Measurements from ENCODE around the gene SHISAL2A. TPM values are rescaled to one million over a fixed set of nuclear protein-coding genes. Genes with fewer than 3 reads are reported as not detected.
A peak's percentile ranks its signal among the peaks of the same experiment; 100 is the strongest.

Gene SHISAL2A
- total RNA-seq (2016; rRNA removed; fragmentation: Illumina TruSeq; extraction: Trizol): not detected in 2 replicates
- total RNA-seq (2016; cell fraction: cytosol; rRNA removed; fragmentation: Illumina TruSeq; extraction: Trizol; ENCODE audit: low read depth): not detected in 2 replicates
- total RNA-seq (2016; cell fraction: insoluble cytoplasmic fraction; rRNA removed; fragmentation: Illumina TruSeq; extraction: Trizol): not detected in 2 replicates
- total RNA-seq (2016; cell fraction: membrane; rRNA removed; fragmentation: Illumina TruSeq; extraction: Trizol): not detected in 2 replicates
- not detected in 2 replicates for total RNA-seq (2016; cell fraction: nucleus; rRNA removed; fragmentation: Illumina TruSeq; extraction: Trizol)
- polyA plus RNA-seq (2011; rRNA removed): not detected in 2 replicates
- not detected in 2 replicates for polyA plus RNA-seq (2011; cell fraction: cytosol; rRNA removed)
- not detected in 2 replicates for polyA plus RNA-seq (2011; cell fraction: nucleus; rRNA removed)
- not detected in 2 replicates for polyA plus RNA-seq (2012)
- polyA plus RNA-seq (2016; cell fraction: cytosol; fragmentation: Illumina TruSeq; extraction: Trizol; ENCODE audit: low read depth): not detected in 2 replicates
- not detected in 2 replicates for polyA plus RNA-seq (2016; cell fraction: insoluble cytoplasmic fraction; fragmentation: Illumina TruSeq; extraction: Trizol; ENCODE audit: low read depth)
- not detected in 2 replicates for polyA plus RNA-seq (2016; cell fraction: membrane; fragmentation: Illumina TruSeq; extraction: Trizol; ENCODE audit: low read depth)
- not detected in 2 replicates for polyA plus RNA-seq (2016; cell fraction: nucleus; fragmentation: Illumina TruSeq; extraction: Trizol; ENCODE audit: insufficient read depth, low read depth)
- not detected in 2 replicates for polyA minus RNA-seq (2011; rRNA and poly(A)+ RNA removed; ENCODE audit: low replicate concordance)
- not detected in 2 replicates for polyA minus RNA-seq (2011; cell fraction: cytosol; rRNA and poly(A)+ RNA removed)
- polyA minus RNA-seq (2011; cell fraction: nucleus; rRNA and poly(A)+ RNA removed): not detected in 2 replicates
- Bru-seq, nascent RNA: percentile 18 among the genes with signal in this experiment
- percentile 13 among the genes with signal in this experiment for BruChase-seq, experiment 1, labeled RNA remaining after a 6-hour chase
- percentile 11 among the genes with signal in this experiment for BruChase-seq, experiment 2, labeled RNA remaining after a 2-hour chase
- long read RNA-seq, experiment 1: 0 reads
- long read RNA-seq, experiment 2: 0 reads

GRCh38 chr1:52632732-52633290 is at the start of gene SHISAL2A:
SHISAL2A (plus strand) TSS chr1:52633168; CDS start chr1:52633494, 326 bp downstream.
- intact Hi-C loops (cut with micrococcal nuclease; ENCODE audit: unreplicated experiment): no loop called here
- Histone ChIP-seq H3K27ac (ENCODE audit: extremely low read length, insufficient read depth, low read length) (no peak within 1 kb of the TSS), H3K9me3 (ENCODE audit: low read length) (no peaks in the 10 kb centered on the region), H3K36me3 (replicated peaks in 1 of 2; ENCODE audit: control insufficient read depth in 1 of 2, insufficient read depth in 2 of 2, low read length in 2 of 2) (no peaks in the 10 kb centered on the region), H4K20me1 (ENCODE audit: insufficient read depth, low read length) (no peaks in the 10 kb centered on the region), H3K27me3 (ENCODE audit: control insufficient read depth in 1 of 2, insufficient read depth in 2 of 2, low read length in 2 of 2) (peaks cover 2 to 7% of the 10 kb centered on the region in 2 experiments; a peak in 2 of 5 replicates), H3K79me2 (ENCODE audit: insufficient read depth, low read length) (no peaks in the 10 kb centered on the region), H2AFZ (ENCODE audit: low read length) (no peak within 1 kb of the TSS), H3K4me3 (replicated peaks in 1 of 3; ENCODE audit: insufficient read depth in 1 of 3, low read depth in 2 of 3, low read length in 3 of 3) (no peak within 1 kb of the TSS), H3K4me1 (ENCODE audit: insufficient read depth, low read length) (peaks cover 57% of the 10 kb centered on the region), H3K9ac (ENCODE audit: insufficient read depth, low read depth, low read length) (no peak within 1 kb of the TSS), H3K4me2 (ENCODE audit: low read depth, low read length) (peak within 1 kb of the TSS; percentile 1; the same call in 1 of the 2 replicates)
- FAIRE-seq (no peak), ATAC-seq (no peak), DNase-seq (ENCODE audit: low spot score) (no peak)
- CTCF ChIA-PET (ENCODE audit: low intra/inter-chr PET ratio, low total read pairs): no interaction called here
- in situ Hi-C loops (cut with HindIII; ENCODE audit: extremely low pct_ligation_motif_present, low pct_unique_long_range_greater_than_20kb): no loop called here
- WGBS (ENCODE audit: low lambda C conversion rate): 89% methylated on average over 46 of the region's 53 CpGs
- no TSS peak for BruUV-seq (replicated peaks)
- TF ChIP-seq DBP (CRISPR knock-in tag; IDR thresholded peaks at IDR 0.05; ENCODE audit: not compliant biosample characterization): no peak
- no peak for TF ChIP-seq CEBPG (CRISPR knock-in tag; IDR thresholded peaks at IDR 0.05)
- POLR2A ChIA-PET: no interaction called here

GRCh38 chr1:52585474-52585873 is 47.5 kb upstream of the SHISAL2A start:
- Histone ChIP-seq H4K20me1 (ENCODE audit: insufficient read depth, low read length) (no peaks in the 10 kb centered on the region), H3K9ac (ENCODE audit: insufficient read depth, low read depth, low read length) (no peak overlapping the region), H3K4me2 (ENCODE audit: low read depth, low read length) (no peak overlapping the region), H2AFZ (ENCODE audit: low read length) (no peak overlapping the region), H3K27ac (ENCODE audit: extremely low read length, insufficient read depth, low read length) (no peak overlapping the region), H3K4me3 (replicated peaks in 1 of 3; ENCODE audit: insufficient read depth in 1 of 3, low read depth in 2 of 3, low read length in 3 of 3) (no peak overlapping the region), H3K4me1 (ENCODE audit: insufficient read depth, low read length) (no peaks in the 10 kb centered on the region), H3K36me3 (replicated peaks in 1 of 2; ENCODE audit: control insufficient read depth in 1 of 2, insufficient read depth in 2 of 2, low read length in 2 of 2) (no peaks in the 10 kb centered on the region), H3K79me2 (ENCODE audit: insufficient read depth, low read length) (no peaks in the 10 kb centered on the region), H3K9me3 (ENCODE audit: low read length) (no peaks in the 10 kb centered on the region), H3K27me3 (ENCODE audit: control insufficient read depth in 1 of 2, insufficient read depth in 2 of 2, low read length in 2 of 2) (no peaks in the 10 kb centered on the region)
- in situ Hi-C loops (cut with HindIII; ENCODE audit: extremely low pct_ligation_motif_present, low pct_unique_long_range_greater_than_20kb): no loop called here
- no peak for DNase-seq (ENCODE audit: low spot score)
- BruUV-seq (replicated peaks): no TSS peak
- whole genome bisulfite sequencing (ENCODE audit: low lambda C conversion rate): 0% methylated on average over 1 of the region's 1 CpG
- FAIRE-seq: no peak
- intact Hi-C loops (cut with micrococcal nuclease; ENCODE audit: unreplicated experiment): no loop called here
- POLR2A ChIA-PET: no interaction called here
- no peak for ATAC-seq
- CTCF ChIA-PET (ENCODE audit: low intra/inter-chr PET ratio, low total read pairs): no interaction called here
- TF ChIP-seq LRRFIP1 (CRISPR knock-in tag; conservative IDR thresholded peaks at IDR 0.05): no peak
- no peak for TF ChIP-seq NCOA1 (CRISPR knock-in tag; IDR thresholded peaks at IDR 0.05)
- TF ChIP-seq ZNF331 (CRISPR knock-in tag; IDR thresholded peaks at IDR 0.05): no peak
- TF ChIP-seq TOE1 (CRISPR knock-in tag; IDR thresholded peaks at IDR 0.05): no peak
- no peak for TF ChIP-seq ZNF512 (CRISPR knock-in tag; IDR thresholded peaks at IDR 0.05)
- TF ChIP-seq NRL (CRISPR knock-in tag; IDR thresholded peaks at IDR 0.05; ENCODE audit: borderline replicate concordance): no peak
- TF ChIP-seq NR2F2 (IDR thresholded peaks at IDR 0.05; ENCODE audit: borderline replicate concordance, low read depth): no peak

Measured in HepG2 (cell line).